Memory B cell (primary cell): Measurements from ENCODE around the gene WASF3.

Experiments
- ATAC-seq: fragments of 150-1000 bp; cut with Tn5 transposase; 2 replicates; pipeline ENCODE4 v1.10.0; 2021; ENCODE audit warnings: low read depth, mild to moderate bottlenecking, moderate library complexity
- DNase-seq, 2 donors: peaks; one replicate each; pipeline ENCODE4 v3.0.0; 2022; ENCODE audit warnings: low spot score in 2 of 2
- H3K27ac Mint-ChIP-seq: one replicate; pipeline ENCODE4 v1.8.0; 2022; ENCODE audit warnings: mild to moderate bottlenecking, moderate library complexity, mixed read lengths
- H3K27me3 Mint-ChIP-seq: one replicate; pipeline ENCODE4 v1.8.0; 2022; ENCODE audit warnings: mixed read lengths
- H3K36me3 Mint-ChIP-seq: one replicate; pipeline ENCODE4 v1.8.0; 2022; ENCODE audit warnings: mild to moderate bottlenecking, mixed read lengths
- H3K4me1 Mint-ChIP-seq: one replicate; pipeline ENCODE4 v1.8.0; 2022; ENCODE audit warnings: mixed read lengths
- H3K4me3 Mint-ChIP-seq: one replicate; pipeline ENCODE4 v1.8.0; 2022; ENCODE audit warnings: mild to moderate bottlenecking, moderate library complexity, mixed read lengths
- H3K9me3 Mint-ChIP-seq: one replicate; pipeline ENCODE4 v1.8.0; 2022; ENCODE audit warnings: mixed read lengths

Gene WASF3

DNA sequence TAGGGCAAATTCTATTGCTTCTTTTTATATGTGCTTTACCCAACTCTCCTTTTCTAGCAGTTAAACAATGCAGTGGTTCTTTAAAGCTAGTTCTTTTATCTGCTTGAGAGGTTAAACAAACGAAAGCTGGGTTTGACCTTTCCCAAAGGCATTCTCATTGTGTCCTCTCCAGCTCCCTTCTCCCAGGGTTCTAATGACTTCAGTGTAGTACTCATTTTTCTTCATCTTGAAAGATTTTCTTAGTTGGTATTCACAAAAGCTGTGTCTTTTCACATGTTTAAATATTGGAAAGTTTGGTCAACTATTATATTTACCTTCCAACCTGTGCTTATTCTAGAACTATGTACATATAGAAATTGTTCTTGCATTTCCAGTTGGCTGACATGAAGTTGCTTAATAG, 1.5 kb downstream of the WASF3 start:
- no peak for DNase-seq
- Mint-ChIP-seq H3K4me1 (peaks cover 3% of the 10 kb centered on the region), H3K27me3 (peaks cover 8% of the 10 kb centered on the region), H3K9me3 (no peaks in the 10 kb centered on the region), H3K4me3 (no peak overlapping the region), H3K27ac (no peak overlapping the region), H3K36me3 (no peaks in the 10 kb centered on the region)
- ATAC-seq = no peak

DNA sequence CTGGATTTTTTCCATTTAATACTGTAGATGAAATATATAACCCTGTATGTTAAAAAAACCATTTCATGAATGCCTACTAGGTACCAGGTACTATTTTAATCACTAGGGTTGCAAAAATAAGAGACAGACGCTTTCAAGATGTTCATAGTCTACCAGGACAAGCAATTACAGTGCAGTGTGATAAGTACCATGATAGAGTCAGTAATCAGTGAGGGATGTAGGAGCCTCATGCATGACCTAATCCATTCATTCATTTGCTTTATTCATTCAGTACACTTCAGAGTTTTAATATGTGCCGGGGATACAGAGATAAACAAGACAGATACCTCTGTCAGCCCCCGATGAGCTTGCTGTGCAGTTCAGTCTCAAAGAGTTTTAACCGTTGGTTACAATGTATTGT, 3.0 kb downstream of the WASF3 start:
- H3K4me3 Mint-ChIP-seq = no peak overlapping the region
- H3K27ac Mint-ChIP-seq = no peak overlapping the region
- DNase-seq = no peak
- H3K9me3 Mint-ChIP-seq = no peaks in the 10 kb centered on the region
- no peak for ATAC-seq
- H3K4me1 Mint-ChIP-seq = peaks cover 3% of the 10 kb centered on the region
- no peaks in the 10 kb centered on the region for H3K36me3 Mint-ChIP-seq
- peaks cover 10% of the 10 kb centered on the region for H3K27me3 Mint-ChIP-seq

DNA sequence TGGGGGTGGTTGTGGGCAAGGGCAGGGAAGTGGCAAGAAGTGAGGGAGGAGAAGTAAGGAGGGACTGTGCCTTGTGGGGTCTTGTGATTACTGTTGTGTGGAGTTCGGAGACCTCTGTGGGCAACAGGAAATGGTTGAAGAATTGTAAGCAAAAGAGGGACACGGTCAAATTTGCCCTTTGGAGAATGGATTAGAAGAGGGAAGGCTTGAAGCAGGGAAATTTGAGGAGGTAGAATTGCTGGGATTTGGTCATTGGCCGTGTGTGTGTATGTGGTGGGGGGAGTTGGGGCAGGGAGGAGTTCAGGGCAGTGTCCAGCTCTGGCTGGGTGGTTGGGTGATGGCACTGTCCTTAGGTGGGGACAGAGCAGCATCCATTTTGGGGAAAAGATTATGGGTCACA, 3.6 kb downstream of the WASF3 start:
- Mint-ChIP-seq H3K4me1 (peaks cover 3% of the 10 kb centered on the region), H3K27ac (no peak overlapping the region)
- no peak for ATAC-seq

DNA sequence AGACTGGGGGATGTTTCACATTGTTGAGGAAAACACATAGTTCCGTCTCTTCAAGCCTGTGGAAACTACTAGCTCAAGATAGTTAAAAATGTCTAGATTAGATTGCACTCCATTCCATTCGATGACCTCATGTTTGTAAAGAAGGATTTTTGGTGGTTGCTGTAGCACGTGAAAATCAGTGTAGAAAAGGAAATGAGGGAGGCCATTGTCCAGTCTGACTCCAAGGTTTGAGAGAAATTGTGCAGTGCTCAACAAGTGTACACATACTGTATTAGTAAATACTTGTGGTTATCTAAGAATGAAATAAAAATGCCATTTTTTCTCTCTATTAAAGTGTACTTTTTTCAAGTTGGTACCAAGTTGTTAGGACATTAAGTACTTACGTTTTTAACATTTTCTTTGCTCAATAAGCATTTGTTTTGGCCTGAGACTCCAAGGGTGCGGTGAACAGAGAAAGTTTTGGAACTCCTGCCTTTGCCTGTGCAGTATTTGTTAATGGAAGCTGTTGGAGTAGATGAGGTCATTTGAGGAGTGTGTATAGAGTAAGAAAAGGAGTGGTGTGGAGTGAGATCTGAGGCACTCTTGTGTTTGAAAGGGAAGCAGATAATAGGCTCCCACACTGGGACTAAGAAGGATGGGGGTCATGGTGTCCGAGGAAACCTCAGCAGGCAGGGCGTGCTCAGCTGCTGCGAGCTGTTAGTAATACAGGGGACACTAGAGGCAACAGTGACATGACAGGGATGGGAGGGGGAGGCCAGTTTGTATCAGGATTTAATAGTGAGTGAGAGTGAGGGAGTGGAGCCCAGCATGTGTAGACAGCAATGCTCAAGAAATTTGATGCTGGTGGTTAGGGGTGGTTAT, 4.4 kb downstream of the WASF3 start:
- H3K36me3 Mint-ChIP-seq = no peaks in the 10 kb centered on the region

More for the DNA sequence above, 3.6 kb downstream of the WASF3 start:
- DNase-seq = no peak
- no peaks in the 10 kb centered on the region for H3K36me3 Mint-ChIP-seq
- H3K9me3 Mint-ChIP-seq = no peaks in the 10 kb centered on the region
- H3K4me3 Mint-ChIP-seq = no peak overlapping the region
- peaks cover 8% of the 10 kb centered on the region for H3K27me3 Mint-ChIP-seq

DNA sequence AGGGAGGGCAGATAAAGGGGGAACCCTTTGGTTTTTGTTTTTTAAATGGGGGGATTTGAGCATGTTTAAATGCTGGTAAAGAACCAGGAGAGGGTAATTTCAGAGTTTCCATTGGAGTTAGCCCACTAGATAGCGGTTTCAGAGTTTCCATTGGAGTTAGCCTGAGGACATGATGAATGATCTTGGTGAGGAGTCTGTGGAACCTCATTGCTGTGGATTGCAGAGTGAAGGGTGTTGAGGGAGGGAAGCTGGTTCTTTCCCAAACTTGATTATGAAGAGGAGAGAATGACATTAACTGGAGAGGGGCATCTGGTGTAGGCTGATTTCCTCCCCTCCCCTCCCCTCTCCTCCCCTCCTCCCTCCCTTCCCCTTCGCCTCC, 5.0 kb downstream of the WASF3 start:
- Mint-ChIP-seq H3K4me3 (no peak overlapping the region), H3K9me3 (no peaks in the 10 kb centered on the region), H3K27ac (no peak overlapping the region), H3K36me3 (no peaks in the 10 kb centered on the region), H3K4me1 (peaks cover 3% of the 10 kb centered on the region), H3K27me3 (peaks cover 10% of the 10 kb centered on the region)
- DNase-seq (no peak), ATAC-seq (no peak)

More for the DNA sequence above, 4.4 kb downstream of the WASF3 start:
- H3K9me3 Mint-ChIP-seq = no peaks in the 10 kb centered on the region
- H3K27me3 Mint-ChIP-seq = peaks cover 10% of the 10 kb centered on the region
- ATAC-seq (no peak), DNase-seq (no peak)
- no peak overlapping the region for H3K4me3 Mint-ChIP-seq
- peaks cover 3% of the 10 kb centered on the region for H3K4me1 Mint-ChIP-seq
- no peak overlapping the region for H3K27ac Mint-ChIP-seq

DNA sequence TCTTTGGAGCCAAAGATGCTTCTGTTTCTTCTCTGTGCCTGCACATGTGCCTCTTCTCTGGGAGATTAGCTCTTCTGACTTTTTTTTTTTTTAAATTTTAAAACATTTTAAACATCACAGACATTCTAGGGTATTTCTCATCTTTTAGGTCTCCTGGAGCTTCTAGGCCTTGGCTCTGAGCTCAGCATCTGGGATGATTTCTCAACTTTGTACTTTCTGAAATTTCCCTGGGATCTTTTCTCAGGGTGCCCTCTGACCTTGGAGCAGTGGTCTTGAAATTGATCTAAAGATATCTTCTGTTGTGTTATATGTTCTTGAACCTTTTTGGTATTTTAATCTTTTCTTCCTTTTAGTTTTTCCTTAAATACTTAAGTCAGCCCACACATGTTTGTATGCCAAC, 6.2 kb downstream of the WASF3 start:
- peaks cover 3% of the 10 kb centered on the region for H3K4me1 Mint-ChIP-seq

DNA sequence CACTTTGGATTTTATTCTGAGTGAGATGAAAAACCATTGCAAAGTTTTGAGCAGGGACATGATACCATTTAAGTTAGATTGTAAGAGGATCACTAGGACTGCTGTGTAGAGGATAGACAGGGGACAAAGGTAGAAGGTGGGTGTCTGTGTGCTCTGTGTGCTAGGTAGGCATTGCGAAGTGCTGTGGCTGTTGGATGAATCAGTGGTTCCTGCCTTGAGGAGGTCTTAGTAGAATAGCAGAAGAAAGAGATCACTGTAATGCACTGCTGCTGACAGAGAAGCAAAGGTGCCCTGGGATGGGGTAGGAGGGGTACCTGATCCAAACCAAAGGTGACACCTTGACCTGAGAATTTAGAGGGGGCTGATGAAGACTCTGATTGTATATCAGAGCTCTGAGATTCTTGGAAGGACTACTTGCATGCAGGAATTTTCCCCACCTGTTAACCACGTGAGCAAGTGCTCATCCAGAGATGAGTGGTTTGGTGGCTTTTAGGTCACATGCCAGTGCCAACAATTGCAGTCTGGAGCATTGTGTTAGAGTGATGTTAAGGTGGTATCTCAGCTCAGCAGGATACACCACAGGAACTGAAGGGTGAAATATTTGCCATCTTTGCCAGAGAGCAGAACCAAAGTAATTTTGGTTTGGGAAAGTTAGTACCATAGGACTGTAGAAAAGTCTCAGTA, 10.8 kb downstream of the WASF3 start:
- Mint-ChIP-seq H3K27me3 (peaks cover 11% of the 10 kb centered on the region), H3K36me3 (no peaks in the 10 kb centered on the region), H3K27ac (no peak overlapping the region), H3K9me3 (no peaks in the 10 kb centered on the region), H3K4me3 (no peak overlapping the region), H3K4me1 (no peaks in the 10 kb centered on the region)
- DNase-seq (no peak), ATAC-seq (no peak)

More for the DNA sequence above, 6.2 kb downstream of the WASF3 start:
- H3K36me3 Mint-ChIP-seq = no peaks in the 10 kb centered on the region
- DNase-seq = no peak
- no peak for ATAC-seq
- H3K9me3 Mint-ChIP-seq = no peaks in the 10 kb centered on the region
- peaks cover 13% of the 10 kb centered on the region for H3K27me3 Mint-ChIP-seq
- no peak overlapping the region for H3K4me3 Mint-ChIP-seq
- no peak overlapping the region for H3K27ac Mint-ChIP-seq

DNA sequence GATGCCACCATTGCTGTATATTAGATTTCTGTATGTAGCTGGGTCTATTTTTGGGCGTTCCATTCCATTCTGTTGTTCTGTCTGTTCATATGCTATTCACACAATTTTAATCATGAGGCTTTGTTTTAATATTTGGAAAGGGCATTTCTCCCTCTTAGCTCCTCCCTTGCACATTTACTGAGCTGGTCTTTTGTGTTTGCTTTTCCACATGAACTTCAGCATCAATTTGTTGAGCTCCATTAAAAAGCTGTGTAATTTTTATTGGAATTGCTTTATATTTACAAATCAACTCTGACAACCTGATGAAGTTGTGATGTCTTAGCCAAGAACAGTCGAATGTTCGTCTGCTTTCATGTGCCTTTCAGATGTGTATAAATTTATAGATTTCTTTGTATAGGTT, 14.0 kb downstream of the WASF3 start:
- H3K27me3 Mint-ChIP-seq = peaks cover 9% of the 10 kb centered on the region
- ATAC-seq (no peak), DNase-seq (no peak)
- H3K4me1 Mint-ChIP-seq = no peaks in the 10 kb centered on the region
- H3K27ac Mint-ChIP-seq = no peak overlapping the region
- no peak overlapping the region for H3K4me3 Mint-ChIP-seq
- H3K9me3 Mint-ChIP-seq = peaks cover 3% of the 10 kb centered on the region
- no peaks in the 10 kb centered on the region for H3K36me3 Mint-ChIP-seq

DNA sequence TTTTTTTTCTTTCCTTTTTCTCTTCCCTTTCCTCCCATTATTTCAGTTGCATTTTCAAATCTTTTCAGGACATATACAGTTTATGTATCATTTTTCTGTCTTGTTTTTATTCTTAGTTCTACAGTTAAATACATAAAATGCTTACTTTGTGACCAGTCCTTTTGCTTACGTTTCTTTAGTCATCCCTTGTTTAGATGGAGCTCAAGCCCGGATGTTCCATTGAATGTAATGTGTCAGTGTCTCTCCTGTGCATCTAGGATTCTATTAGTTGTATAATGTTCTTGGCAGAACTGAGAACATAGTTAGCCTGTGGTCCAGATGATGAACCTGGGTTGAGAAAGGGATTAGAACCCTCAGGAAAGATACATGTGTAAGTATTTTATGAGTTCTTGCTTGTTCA, 17.8 kb downstream of the WASF3 start:
- Mint-ChIP-seq H3K27ac (no peak overlapping the region), H3K4me3 (no peak overlapping the region), H3K9me3 (peaks cover 6% of the 10 kb centered on the region), H3K4me1 (no peaks in the 10 kb centered on the region), H3K36me3 (peaks cover 1% of the 10 kb centered on the region), H3K27me3 (peaks cover 5% of the 10 kb centered on the region)
- DNase-seq (no peak), ATAC-seq (no peak)

DNA sequence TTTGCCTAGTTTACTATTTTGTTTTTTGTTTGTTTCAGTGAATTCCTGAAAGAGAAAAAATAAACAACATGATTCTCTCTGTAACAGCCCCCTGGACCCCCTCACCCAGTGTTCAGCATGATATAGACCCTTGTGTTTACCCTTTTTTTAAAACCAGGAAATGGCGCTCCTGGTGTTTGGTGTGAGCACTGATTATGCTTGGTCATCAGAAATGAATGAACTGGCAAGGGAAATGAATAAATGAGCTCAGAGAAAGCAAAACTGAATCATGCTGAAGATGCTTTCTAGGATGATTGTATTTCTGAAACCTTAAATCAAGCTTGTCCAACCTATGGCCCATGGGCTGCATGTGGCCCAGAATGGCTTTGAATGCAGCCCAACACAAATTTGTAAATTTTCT, 22.1 kb downstream of the WASF3 start:
- Mint-ChIP-seq H3K4me1 (no peaks in the 10 kb centered on the region), H3K9me3 (peaks cover 6% of the 10 kb centered on the region), H3K27ac (no peak overlapping the region), H3K4me3 (no peak overlapping the region), H3K36me3 (peaks cover 1% of the 10 kb centered on the region), H3K27me3 (peaks cover 5% of the 10 kb centered on the region)
- DNase-seq (no peak), ATAC-seq (no peak)

DNA sequence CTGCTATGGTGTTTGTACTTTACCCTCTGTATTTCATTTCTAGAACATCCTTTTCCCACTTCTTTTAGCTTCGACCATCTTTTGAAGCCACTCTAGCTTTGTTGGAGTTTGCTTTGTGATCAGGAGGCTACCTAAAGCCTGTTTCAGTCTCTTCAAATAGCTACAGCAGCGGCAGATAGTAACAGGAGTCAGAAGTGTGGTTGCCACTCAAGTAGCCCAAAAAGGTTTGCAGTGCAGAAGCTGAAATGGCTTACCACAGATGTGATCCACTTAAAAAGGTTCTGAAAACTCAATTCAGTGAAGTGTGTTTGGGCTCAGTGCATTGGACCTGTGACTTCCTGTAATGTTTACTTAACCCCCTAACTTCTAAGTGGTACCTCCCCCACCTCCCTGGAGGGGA, 26.2 kb downstream of the WASF3 start:
- H3K9me3 Mint-ChIP-seq = no peaks in the 10 kb centered on the region

DNA sequence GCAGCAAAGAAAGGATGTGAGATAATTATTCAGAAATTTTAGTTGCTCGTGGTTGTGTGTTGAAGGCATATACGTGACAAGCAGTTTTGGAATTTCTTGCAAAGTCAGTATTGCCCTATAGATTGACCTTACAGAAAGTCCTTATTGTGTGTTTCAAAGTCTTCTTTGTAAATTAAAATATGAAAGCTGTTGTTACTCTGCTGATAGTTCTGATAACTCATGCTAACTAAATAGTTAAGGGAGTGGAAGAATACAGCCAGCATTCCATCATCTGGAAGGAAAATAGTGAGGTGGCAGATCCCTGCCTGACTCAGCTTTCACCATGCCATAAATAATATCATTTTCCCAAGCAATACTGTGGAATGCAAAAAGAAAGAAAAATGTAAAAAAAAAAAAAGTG, 27.2 kb downstream of the WASF3 start:
- DNase-seq (no peak), ATAC-seq (no peak)
- Mint-ChIP-seq H3K9me3 (no peaks in the 10 kb centered on the region), H3K4me3 (no peak overlapping the region), H3K27ac (no peak overlapping the region), H3K36me3 (no peaks in the 10 kb centered on the region), H3K27me3 (peaks cover 5% of the 10 kb centered on the region), H3K4me1 (no peaks in the 10 kb centered on the region)

More for the DNA sequence above, 26.2 kb downstream of the WASF3 start:
- DNase-seq (no peak), ATAC-seq (no peak)
- Mint-ChIP-seq H3K27ac (no peak overlapping the region), H3K4me3 (no peak overlapping the region), H3K27me3 (peaks cover 2% of the 10 kb centered on the region), H3K4me1 (no peaks in the 10 kb centered on the region), H3K36me3 (no peaks in the 10 kb centered on the region)

DNA sequence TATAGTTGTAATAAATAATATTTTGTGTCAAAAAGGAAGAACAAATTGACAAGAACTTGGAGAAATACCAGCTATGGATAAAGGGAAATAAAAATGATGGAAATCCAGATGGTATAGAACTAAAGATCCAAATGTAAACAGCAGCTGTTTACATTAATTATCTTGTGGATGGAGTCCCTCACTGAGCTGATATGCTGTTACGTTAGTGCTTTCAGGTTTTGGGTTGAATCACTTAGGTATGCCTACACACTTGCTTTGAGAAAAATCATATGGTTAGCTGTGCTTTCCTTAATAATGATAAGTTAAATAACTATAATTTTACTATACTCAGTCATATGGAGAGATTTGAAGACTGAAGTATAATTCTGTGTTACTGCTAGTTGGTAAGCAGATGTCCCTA, 27.7 kb downstream of the WASF3 start:
- H3K4me1 Mint-ChIP-seq = no peaks in the 10 kb centered on the region
- no peaks in the 10 kb centered on the region for H3K9me3 Mint-ChIP-seq
- H3K27ac Mint-ChIP-seq = no peak overlapping the region
- H3K4me3 Mint-ChIP-seq = no peak overlapping the region
- no peaks in the 10 kb centered on the region for H3K36me3 Mint-ChIP-seq
- H3K27me3 Mint-ChIP-seq = peaks cover 5% of the 10 kb centered on the region
- ATAC-seq (no peak), DNase-seq (no peak)

DNA sequence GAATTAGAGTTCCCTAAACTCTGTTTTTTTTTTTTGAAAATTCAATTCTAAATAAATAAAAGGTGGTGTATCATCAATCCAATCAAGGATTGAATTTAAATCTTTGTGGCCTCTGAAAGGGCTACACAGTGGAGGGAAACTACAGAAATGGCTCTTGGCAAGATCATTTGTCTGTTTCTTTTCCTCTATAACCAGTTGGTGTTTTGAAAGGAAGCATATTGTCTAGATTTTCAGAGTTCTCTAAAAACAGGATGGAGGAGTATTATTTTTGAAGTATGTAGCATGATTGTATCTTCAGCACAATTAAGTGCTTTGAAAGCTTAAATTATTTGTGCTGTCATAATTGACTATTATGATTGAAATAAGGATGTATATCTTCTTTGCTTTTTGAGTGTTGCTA, 29.8 kb downstream of the WASF3 start:
- DNase-seq (no peak), ATAC-seq (no peak)
- Mint-ChIP-seq H3K4me3 (no peak overlapping the region), H3K27ac (no peak overlapping the region), H3K36me3 (no peaks in the 10 kb centered on the region), H3K4me1 (no peaks in the 10 kb centered on the region), H3K9me3 (no peaks in the 10 kb centered on the region), H3K27me3 (peaks cover 14% of the 10 kb centered on the region)

DNA sequence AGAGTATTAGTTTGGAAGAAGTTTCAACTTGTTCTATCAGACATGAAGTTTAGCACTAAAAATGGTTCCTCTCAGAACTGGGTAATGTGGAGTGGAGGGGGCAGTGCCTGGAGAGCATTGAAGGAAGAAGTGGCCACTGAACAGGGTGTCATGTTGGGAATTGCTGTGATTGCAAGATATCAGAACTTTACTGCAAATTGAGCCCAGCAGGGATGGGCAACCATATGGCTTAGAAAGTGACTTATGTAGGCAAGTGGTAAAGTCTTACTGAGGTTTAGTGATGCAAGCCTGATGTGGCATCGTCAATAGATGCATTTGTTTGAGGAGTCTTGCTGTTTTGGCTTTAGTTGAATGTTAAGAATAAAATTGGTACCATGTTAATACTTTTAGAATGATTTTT, 31.7 kb downstream of the WASF3 start:
- no peaks in the 10 kb centered on the region for H3K4me1 Mint-ChIP-seq
- peaks cover 14% of the 10 kb centered on the region for H3K27me3 Mint-ChIP-seq
- DNase-seq (no peak), ATAC-seq (no peak)
- H3K27ac Mint-ChIP-seq = no peak overlapping the region
- no peaks in the 10 kb centered on the region for H3K9me3 Mint-ChIP-seq
- H3K4me3 Mint-ChIP-seq = no peak overlapping the region
- no peaks in the 10 kb centered on the region for H3K36me3 Mint-ChIP-seq
